Measurements from ENCODE around the gene EIF5. TPM values are rescaled to one million over a fixed set of nuclear protein-coding genes. Genes with fewer than 3 reads are reported as not detected.

Gene EIF5
- total RNA-seq, 2 donors from 2014 or later: 191 to 232 TPM

GRCh38 chr14:103302966-103303365 lies 31.1 kb upstream of the EIF5 start:
- intact Hi-C loops (cut with DNase I): no loop called here
- no peak for DNase-seq (ENCODE audit: low spot score)

DNA sequence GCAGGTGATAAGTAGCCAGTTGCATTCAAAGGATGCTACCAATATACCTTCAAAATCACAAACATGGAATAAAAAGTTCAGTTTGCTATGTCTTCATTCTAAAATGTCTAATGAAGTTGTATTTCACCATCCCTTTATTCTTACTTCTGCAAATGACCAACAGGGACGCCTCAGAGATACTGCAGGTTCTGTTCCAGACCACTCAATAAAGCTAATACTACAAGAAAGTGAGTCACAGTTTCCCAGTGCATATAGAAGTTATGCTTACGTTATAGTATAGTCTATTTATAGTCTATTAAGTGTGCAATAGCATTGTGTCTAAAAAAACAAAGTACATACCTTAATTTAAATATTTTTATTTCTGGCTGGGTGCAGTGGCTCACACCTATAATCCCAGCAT lies 29.3 kb upstream of the EIF5 start:
- no peak for DNase-seq (ENCODE audit: low spot score)
- intact Hi-C loops (cut with DNase I): no loop called here

GRCh38 chr14:103308717-103309616 lies 25.1 kb upstream of the EIF5 start:
- DNase-seq (ENCODE audit: low spot score): peak; percentile 44
- intact Hi-C loops (cut with DNase I): no loop called here

DNA sequence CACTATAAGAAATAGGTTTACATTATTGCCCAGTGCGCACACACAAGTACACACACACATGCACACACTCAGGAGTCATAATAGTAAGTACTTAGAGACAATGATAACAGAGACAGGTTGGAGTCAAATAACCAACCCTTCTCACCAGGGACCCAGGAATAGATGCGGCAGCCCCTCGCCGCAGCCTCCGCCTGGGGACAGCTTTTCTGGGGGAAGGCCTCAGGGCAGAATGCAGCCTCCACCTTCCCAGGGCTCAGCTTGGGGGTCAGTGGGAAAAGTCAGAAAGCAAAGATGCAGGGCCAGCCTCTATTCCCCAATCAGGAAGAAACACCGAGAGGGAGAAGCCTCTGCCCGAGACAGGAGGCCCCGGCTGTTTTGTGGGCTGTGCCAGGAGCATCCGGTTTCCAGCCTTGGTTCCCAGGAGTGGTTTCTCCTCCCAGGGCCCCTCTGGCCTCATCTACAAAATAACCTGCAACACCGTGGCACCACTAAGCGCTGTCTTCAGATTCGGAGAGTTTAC lies 23.4 kb upstream of the EIF5 start:
- intact Hi-C loops (cut with DNase I): no loop called here
- peak; percentile 59 for DNase-seq (ENCODE audit: low spot score)

GRCh38 chr14:103311171-103311997 lies 22.7 kb upstream of the EIF5 start:
- DNase-seq (ENCODE audit: low spot score): peak; percentile 64
- intact Hi-C loops (cut with DNase I): no loop called here

- peak; percentile 41 for DNase-seq (ENCODE audit: low spot score)
- intact Hi-C loops (cut with DNase I): no loop called here
Observed at GRCh38 chr14:103312006-103312635, 21.9 kb upstream of the EIF5 start.

DNA sequence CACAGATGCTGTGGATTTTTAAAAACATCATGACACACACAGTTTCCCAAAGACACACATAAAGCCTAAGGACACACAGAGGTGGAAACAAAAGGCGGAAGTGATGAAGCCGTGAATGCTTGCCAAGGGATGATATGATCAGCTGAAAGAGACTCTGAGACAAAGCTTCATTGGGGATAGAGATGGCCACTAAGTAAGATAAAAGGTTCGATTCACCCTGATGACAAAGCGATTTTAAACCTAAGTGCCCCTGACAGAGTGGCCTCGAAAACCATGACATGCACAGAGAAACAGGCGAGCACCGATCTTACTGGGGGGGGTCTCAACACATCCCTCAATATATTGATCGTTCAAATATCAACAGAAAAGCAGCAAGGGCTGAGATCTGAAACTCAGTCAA lies 20.3 kb upstream of the EIF5 start:
- intact Hi-C loops (cut with DNase I): no loop called here

DNA sequence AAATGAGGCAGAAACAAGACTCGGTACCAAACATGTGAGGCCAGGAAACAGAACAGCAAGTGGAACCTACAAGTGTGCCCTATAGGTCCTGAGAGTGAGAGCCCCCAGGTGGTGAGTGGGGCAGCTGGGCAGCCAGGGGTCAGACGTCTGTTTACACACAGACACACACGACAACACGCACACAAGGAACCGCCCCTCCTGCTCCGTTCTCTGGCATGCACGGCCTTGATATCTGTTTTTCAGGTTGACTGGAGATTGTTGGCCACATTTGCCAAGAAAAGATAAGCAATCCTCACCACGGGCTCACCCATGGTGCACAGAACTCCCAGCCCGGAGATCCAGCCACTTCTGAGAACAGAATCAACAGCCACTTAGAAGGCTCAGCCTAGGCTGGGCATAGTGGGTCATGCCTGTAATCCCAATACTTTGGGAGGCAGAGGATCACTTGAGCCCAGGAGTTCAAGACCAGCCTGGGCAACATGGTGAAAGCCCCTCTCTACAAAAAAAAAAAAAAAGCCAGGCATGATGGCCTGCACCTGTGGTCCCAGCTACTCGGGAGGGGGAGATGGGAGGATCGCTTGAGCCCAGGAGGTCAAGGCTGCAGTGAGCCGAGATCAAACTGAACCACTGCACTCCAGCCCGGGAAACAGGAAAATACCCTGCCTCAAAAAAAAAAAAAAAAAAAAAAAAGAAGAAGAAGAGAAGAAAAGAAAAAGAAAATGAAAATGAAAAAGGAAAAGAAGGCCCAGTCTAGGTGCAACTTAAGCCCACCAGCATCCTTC lies 19.4 kb upstream of the EIF5 start:
- intact Hi-C loops (cut with DNase I): no loop called here
- DNase-seq (ENCODE audit: low spot score): peak; percentile 51

More for the DNA sequence above, 20.3 kb upstream of the EIF5 start:
- no peak for DNase-seq (ENCODE audit: low spot score)

DNA sequence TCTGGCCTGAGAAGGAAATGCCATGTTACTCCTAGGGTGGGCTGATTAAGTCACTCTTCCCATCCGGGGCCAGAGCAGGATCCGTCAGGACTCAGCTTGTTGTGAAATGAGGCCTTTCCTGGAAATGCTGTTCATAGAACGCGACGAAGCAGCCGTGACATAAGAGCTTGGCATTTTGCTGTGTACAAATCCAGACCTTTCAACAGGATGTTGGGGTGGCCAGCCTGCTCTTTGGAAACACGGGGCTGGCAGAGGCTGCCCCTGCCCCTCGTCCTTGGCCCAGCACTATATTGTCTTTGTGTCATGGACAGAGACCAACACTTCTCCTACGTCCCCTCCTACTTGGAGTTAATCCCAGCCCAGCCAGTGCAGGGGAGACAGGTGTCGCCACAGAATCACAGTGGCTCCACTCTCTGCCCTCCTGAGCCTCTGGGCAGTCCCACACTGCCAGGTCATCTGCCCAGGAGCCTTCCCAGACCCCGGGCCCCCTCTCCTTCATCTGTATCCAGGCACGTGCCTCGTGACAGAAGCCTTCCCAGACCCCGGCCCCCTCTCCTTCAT lies 18.6 kb upstream of the EIF5 start:
- intact Hi-C loops (cut with DNase I): no loop called here
- DNase-seq (ENCODE audit: low spot score): peak; percentile 76

DNA sequence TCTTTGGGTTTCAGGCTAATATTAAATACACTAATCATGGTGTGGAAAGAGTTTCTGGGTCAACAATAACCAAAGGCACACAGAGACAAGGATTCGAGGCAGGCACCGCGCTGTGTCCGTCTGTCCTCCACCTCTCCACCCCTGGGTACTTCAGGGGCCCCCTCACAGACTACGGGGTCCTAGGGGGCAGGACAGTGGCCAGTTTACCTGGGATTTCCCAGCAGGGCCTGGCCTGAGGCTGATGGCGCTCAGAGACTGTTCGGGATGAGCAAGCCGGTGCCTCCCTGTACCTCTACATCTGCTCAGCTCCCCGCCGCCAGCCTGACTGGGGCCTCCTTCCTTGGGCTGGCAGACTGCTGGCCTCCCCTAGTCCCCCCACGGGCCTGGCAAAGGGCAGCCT lies 18.1 kb upstream of the EIF5 start:
- peak; percentile 76 for DNase-seq (ENCODE audit: low spot score)
- intact Hi-C loops (cut with DNase I): no loop called here

GRCh38 chr14:103316721-103317121 lies 17.3 kb upstream of the EIF5 start:
- DNase-seq (ENCODE audit: low spot score): peak; percentile 71
- intact Hi-C loops (cut with DNase I): no loop called here

DNA sequence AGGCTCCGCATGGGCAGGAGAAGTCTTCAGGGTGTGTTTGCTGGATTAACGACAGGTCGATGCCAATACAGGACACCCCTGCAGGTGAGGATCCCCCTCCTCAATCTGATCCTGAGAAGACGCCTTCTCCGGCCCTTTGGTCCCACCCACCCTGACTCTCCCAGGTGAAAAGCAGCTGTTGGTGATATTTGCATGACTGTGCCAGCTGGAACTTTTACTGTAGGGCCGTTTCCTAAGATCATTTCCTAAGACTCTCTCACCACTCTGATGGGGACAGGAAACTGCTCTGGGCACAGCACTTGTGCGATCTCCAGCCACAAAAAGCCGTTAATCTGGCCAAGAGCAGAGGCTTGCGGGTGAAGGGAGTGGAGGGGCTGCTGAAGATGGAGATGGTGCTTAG lies 16.8 kb upstream of the EIF5 start:
- DNase-seq (ENCODE audit: low spot score): peak; percentile 26
- intact Hi-C loops (cut with DNase I): no loop called here

DNA sequence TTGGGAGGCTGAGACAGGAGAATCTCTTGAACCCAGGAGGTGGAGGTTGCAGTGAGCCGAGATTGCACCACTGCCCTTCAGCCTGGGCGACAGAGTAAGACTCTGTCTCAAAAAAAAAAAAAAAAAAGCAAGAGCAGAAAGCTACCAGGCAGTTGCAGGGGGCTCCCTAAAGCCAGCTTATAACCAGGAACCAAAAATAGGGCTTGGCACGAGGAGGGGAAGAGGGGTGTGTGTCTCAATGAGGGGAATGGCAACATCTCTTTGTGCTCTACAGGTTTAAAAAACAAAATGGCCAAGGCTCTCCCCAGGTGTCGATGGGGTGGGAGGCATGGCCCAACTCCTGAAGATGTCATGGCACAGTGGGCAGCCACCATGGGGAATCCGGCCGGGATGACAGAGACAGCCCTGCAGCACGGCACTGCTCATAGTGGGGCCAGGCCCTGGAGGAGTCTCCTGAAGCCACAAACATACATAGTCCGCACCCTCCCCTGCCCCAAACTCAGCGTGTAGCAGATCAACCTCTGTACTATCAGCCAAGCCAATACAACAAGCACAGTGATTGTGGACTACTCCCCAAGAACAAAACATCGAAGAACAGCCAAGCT lies 16.0 kb upstream of the EIF5 start:
- intact Hi-C loops (cut with DNase I): no loop called here
- DNase-seq (ENCODE audit: low spot score): peak; percentile 29

- peak; percentile 57 for DNase-seq (ENCODE audit: low spot score)
- intact Hi-C loops (cut with DNase I): no loop called here
Observed at GRCh38 chr14:103318750-103319419, 15.2 kb upstream of the EIF5 start.

DNA sequence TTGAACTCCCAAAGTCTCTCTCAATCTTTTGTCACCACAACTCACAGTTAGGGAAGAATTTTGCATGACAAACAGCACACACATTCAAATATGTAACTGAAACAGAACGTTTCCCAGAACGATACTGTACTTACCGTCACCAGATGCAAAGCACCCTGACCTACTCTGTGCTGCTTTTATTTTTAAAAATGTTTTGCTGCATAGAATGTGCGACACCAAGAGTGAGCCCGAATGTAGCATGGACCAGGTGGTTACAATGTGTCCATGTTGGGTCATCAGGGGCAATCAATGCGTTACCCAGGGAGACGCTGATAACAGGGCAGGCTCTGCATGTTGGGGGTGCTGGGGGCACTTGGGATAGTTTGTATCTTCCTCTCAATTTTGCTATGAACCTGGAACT lies 14.6 kb upstream of the EIF5 start:
- intact Hi-C loops (cut with DNase I): no loop called here
- DNase-seq (ENCODE audit: low spot score): no peak

GRCh38 chr14:103326078-103326477 lies 8.0 kb upstream of the EIF5 start:
- no peak for DNase-seq (ENCODE audit: low spot score)
- intact Hi-C loops (cut with DNase I): no loop called here

DNA sequence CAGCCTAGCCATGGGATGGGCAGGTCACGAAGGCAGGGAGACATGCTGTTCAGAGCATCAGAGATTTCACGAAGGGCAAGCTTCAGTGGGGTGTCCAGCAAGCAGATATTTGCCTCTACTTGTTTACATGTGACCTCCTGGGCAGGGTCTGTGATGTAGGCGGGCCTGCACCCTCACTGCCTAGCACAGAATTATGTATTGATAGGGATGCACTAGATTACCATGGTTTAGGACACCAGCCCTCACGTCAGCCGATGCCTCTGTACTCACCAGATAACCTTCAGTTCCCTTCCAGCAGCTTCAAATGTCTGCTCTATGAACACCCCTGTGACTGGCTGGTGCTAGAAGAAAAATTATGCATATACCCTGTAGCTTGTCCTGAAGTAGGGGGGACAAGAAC lies 5.1 kb upstream of the EIF5 start:
- DNase-seq (ENCODE audit: low spot score): no peak
- intact Hi-C loops (cut with DNase I): no loop called here
